HG02981 (cell line): ENCODE measurements around the gene MST1R.
"Not testable (repeated sequence)": the region's sequence is repeated elsewhere in the genome, so short reads cannot be mapped to it uniquely, and the experiment has no call there.

Experiments used
- ATAC-seq: cut with Tn5 transposase; IDR thresholded peaks from one replicate; pipeline ENCODE4 v1.9.1; 2021; ENCODE audit warnings: mild to moderate bottlenecking, moderate library complexity; ENCODE audit not compliant: unreplicated experiment

Gene MST1R

DNA sequence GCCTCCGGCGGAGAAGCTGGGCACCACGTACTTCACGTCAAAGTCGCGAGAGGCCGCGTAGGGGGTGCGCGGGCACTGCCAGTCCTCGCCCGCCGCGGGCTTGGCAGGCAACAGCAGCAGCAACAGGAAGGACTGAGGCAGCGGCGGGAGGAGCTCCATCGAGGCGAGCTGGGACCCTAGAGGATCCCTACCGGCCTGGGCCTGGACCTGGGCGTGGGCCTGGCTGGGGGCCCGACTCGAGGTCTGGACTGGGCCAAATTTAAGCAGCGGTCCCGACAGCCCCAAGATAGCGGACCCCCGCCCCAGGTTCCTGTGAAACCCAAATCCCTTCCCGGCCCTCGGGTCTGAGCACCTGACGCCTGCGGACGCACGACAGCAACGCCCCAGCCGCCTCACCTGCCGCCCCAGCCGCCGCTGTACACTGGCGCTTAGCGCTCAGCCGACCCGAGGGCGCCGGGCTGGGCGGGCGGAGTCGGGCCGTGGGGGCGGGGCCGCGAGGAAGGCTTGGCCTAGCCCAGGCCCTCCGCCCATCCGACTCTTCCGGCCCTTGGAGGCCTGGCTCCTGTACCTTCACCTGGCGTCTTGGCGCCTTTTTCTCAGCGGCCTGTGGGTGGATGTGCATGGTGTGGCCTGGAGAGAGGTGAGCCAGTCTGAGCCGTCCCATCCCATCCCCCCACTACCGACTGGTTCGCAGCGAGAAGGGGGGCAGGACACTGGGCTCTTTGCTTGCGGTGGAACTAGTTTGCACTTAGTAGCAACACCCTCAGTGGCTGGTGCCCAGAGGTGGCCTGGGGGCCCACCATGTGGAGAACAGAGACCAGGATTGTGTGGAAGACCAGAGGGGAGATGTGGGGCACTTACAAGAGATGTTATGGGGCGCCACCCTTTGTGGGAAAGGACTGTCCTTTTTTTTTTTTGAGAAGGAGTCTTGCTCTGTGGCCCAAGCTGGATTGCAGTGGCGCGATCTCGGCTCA lies at the start of gene MST1R:
Gene MST1R (minus strand): TSS at position 423 of the 974 bp plus-strand sequence. CDS start 264 bp downstream, at position 159.
- ATAC-seq: peak; percentile 78

DNA sequence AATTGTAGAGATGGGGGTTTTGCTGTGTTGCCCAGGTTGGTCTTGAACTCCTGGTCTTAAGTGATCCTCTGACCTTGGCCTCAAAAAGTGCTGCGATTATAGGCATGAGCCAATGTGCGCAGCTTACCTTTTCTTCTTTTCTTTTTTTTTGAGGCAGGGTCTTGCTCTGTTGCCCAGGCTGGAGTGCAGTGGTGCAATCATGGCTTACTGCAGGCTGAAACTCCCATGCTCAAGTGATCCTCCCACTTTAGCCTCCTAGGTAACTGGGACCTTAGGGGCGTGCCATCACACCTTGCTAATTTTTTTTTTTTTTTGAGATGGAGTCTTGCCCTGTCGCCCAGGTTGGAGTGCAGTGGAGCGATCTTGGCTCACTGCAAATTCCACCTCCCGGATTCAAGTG lies 49.3 kb upstream of the MST1R start:
- no peak for ATAC-seq

DNA sequence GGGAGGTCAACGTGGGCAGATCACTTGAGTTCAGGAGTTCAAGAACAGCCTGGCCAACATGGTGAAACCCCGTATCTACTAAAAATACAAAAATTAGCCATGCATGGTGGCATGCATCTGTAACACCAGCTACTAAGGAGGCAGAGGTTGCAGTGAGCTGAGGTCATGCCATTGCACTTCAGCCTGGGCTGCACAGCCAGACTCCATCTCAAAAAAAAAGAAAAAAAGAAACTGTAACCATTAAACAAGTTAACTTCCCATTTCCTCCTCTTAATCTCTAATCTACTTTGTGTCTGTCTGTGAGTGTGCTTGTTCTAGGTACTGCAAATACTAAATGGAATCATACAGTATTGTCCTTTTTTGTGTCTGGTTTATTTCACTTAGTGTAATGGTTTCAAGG lies 39.0 kb upstream of the MST1R start:
- no peak for ATAC-seq

DNA sequence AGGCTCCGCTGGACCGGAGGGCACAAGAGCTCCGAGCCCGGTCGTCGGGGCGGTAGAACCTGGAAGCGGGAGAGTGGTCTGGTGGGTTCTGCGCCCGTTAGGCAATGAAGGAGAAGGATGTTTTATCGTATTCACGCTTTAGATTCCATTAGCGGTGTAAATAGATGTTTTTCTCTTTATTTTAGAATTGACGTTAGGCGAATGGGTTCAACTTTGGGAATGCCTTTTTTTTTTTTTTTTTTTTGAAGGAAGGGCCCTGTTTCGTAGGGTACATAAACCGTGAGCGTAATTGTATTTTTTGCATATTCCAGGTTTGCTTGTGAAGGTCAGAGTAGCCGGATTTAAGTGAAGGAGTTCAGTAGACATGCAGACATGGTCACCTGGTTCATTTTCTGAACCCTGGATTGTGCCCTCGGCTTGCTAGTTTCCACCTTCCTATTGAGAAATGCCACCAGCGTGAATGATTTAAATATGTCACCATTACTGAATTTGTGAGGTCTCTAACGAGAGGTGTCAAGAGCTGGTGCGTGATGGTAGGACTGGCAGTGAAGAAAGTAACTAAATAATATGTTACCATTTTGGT lies 37.1 kb upstream of the MST1R start:
- ATAC-seq: peak; percentile 6

DNA sequence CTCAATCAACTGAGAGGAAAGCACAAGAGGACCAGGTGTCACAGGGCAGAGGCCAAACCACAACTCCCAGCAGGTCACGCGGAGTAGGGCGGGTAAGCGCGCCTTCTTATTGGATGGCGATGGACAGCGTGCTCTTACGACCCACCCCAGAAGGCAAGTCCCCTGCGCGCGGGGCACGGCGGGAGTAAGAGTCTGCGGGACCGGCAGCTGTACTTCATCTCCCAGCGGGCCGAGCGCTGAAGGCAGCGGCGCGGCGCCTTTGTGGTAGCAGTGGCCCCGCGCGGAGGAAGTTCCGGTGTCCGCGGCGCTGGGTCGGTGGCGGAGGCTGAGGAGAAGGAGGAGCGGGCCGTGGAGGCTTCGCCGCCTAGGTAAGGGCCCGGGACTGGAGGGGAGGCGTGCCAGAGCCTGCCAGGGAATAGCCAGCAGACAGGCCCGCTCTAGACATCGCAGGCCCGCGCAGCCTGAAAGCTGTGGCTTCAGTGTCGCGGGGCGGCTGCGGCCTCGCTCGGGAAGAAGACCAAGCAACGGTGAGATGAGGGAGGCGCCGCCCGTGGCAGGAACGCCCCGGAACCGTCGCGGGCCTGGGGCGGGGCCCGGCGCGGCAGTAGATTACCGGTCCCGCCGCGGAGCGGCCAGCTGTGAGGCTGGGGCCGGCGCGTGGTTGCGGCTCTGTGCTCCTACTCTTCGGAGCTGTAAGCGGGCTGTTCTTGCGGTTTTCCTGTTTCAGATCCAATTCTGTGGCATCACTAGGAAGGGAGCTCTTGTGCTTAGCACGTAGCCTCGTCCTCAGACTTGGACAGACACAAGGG lies 36.4 kb upstream of the MST1R start, which contains the start of gene RBM6:
Gene RBM6 (plus strand): TSS at position 293 of the 809 bp plus-strand sequence. CDS start 22,492 bp downstream, outside the sequence.
- peak; percentile 92 for ATAC-seq

DNA sequence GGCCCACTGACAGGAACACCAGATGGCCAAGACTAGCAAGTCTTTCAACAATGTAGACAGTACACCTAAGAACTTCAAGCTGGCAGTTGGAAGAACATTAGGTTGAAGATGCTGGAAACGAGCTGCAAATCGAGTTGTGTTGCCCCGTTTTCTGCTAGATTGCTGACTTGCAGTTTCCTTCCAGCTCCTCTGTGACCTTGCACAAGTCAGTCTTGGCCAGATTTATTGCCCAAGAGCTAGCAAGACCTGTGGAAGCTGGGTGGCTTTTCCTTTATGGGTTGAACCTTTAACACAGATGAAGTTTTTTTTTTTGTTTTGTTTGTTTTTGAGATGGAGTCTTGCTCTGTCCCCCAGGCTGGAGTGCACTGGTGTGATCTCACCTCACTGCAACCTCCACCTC lies 33.4 kb upstream of the MST1R start:
- ATAC-seq: no peak

DNA sequence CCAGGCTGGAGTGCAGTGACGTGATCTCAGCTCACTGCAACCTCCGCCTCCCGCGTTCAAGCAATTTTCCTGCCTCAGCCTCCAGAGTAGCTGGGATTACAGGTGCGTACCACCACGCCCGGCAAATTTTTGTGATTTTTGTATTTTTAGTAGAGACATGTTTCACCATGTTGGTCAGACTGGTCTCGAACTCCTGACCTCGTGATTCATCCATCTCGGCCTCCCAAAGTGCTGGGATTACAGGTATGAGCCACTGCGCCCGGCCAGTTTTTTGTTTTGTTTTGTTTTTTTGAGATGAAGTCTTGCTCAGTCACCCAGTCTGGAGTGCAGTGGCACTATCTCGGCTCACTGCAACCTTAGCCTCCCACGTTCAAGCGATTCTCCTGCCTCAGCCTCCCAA lies 28.6 kb upstream of the MST1R start:
- ATAC-seq: not testable (repeated sequence)

DNA sequence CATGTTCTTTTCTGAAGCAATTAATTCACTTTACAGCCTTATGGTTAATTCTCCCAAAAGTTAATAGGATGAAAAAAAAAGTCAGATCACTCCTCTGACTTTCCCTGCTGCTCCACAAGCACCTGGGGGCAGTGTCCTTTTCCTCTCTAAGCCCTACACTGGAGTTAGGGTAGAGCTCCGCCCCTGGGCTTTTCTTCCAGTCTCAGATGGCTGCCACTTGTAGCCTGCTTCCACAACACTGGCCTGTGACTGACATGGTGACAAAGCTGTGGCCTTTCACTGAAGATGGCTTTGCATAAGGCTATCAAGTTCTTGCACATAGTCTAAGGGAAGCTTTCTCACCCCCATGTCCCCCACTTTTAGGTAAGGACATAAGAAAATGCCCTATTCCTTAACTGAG lies 27.2 kb upstream of the MST1R start:
- no peak for ATAC-seq

DNA sequence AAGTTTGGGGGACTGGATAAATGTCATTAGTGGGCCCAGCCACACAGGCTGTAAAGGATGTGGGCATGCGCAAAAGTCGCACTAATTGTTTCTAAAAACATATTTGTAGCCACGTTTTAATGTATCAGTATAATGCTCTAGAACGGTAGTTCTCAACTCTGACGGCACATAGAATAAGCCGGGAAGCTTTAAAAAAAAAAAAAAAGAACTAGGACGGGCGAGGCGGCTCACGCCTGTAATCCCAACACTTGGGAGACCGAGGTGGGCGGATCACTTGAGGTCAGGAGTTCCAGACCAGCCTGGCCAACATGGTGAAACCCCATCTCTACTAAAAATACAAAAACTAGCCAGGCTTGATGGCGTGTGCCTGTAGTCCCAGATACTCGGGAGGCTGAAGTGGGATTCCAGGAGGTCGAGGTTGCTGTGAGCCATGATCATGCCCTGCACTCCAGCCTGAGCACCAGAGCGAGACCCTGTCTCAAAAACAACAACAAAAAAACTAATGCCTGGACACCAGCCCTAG lies 26.6 kb upstream of the MST1R start:
- no peak for ATAC-seq

DNA sequence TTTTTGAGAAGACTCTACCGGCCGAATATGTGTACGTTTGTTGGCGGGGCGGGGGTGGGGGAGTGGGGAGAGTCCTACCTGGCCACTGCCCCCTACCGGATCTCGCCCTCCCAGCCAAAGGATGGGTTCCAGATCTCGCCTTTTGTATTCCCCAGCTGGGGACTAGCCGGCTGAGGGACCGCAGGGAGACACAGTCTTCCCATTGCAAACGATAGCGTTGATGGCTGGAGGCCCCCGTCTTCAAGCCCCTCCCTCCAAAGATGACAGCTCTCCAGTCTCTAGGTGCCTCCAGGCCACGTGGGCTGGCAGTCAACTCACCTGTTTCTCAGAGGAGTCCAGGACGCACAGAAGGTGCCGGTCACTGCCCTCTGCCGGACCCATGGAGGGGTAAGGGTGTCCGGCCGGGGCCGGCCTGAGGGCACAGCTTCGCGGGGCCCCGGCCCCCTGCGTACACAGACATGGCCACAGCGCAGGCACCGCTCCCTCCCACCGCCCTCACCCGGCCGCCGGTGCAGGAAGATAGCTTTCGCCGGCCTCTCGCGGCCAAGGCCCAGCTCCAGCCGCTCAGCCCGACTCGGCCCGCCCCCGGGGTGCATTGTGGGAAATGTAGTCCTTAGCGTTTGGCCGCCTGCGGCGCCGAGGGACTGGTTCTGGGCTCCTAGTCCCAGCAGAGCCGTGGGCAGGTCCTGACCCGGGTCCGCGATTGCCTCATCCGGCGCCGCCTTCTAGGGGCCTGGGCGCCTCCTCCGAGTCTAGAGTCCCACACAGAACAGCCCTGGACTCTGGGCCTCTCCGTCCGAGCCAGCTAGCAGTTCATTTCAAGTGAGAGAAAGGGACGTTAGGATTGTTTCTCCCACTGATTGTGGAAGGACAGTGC lies 25.9 kb upstream of the MST1R start, which contains the start of gene MON1A:
Gene MON1A (minus strand): TSS at position 521 of the 877 bp plus-strand sequence. CDS start 16,465 bp downstream, outside the sequence.
- ATAC-seq: peak; percentile 94

DNA sequence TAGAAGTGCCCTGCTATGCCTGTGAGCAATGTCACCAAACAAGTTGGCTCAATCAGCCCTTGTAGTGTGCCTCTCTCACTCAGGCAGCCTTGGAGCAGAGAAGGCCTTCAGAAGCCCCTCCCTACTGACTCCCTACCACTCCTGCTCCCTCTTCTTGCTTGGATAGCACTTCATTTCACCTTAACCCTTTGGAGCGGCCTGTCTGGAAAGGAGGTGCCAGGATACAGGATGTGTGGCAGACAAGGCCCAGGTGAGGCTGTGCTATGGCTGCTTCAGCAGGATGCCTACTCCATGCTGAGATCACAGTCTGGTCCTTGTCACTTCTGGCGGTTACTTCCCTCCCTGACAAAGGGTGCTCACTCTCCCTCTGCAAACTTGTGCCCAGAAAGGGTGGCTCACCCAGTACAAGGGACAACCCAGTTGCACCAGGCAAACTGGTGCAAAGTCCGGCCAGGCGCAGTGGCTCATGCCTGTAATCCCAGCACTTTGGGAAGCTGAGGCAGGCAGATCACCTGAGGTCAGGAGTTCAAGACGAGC lies 24.9 kb upstream of the MST1R start:
- ATAC-seq: no peak

DNA sequence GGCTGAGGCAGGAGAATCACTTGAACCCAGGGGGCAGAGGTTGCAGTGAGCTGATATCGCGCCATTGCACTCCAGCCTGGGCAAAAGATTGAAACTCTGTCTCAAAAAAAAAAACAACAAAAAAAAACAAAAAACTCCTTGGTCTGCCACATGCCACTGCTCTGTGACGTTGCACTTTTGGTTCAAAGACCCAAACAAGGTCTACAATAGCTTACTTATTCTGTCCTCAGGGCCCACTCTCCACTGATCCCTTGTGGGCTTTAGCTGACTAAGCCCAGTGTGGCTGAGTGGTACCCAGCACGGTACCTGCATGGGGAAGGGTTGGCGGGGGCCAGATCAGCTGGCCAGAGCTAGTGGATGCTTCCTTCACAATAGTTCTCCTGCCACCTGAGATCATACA lies 24.1 kb upstream of the MST1R start:
- ATAC-seq: no peak

DNA sequence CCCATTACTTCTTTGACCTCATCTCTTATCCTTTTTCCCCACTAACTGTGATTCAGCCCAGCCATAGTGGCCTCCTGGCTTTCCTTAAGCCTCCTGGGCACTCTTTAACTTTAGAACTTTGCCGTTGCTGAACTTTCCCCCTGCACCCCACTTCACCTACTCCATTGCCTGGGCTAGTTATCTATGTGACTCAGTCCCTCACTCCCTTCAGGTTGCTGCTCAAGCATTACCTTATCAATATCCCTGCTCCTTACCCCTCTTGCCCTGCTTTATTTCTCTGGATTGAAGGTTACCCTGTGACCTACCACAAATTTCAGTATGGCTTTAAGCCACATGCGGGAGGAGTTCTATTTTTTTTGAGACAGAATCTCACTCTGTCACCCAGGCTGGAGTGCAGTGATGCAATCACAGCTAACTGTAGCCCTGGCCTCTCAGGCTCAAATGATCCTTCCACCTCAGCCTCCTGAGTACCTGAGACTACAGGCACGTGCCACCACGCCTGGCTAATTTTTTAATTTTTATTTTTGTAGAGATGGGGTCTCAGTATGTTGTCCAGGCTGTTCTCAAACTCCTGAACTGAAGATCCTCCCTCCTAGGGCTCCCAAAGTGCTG lies 22.6 kb upstream of the MST1R start:
- no peak for ATAC-seq

DNA sequence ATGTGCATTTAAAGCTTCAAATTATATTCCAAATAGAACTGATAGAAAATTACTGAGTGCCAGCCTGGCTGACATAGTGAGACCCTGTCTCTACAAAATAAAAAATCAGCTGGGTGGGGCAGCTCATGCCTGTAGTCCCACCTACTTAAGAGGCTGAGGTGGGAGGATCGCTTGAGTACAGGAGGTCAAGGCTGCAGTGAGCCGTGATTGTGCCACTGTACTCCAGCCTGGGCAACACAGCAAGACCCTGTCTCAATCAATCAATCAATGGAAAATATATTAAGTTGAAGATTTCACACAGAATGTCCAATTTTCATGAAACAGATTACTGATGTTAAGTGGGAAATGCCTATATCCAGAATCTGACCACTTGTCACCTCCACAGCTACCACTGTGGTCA lies 21.8 kb upstream of the MST1R start:
- ATAC-seq: no peak

DNA sequence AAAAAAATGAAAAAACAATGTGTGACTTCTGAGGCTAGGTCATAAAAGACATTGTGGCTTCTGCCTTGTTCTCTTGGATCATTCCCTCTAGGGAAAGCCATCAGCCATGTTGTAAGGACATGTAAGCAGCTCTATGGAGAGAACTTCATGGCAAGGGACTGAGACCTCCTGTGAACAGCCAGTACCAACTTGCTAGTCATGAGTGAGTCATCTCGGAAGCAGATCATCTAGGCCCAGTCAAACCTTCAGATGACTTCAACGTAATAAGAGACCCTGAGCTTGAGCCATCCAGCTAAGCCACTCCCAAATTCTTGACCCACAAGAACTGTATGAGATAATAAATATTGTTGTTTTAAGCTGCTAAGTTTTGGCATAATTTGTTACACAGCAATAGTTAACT lies 21.0 kb upstream of the MST1R start:
- ATAC-seq: no peak

DNA sequence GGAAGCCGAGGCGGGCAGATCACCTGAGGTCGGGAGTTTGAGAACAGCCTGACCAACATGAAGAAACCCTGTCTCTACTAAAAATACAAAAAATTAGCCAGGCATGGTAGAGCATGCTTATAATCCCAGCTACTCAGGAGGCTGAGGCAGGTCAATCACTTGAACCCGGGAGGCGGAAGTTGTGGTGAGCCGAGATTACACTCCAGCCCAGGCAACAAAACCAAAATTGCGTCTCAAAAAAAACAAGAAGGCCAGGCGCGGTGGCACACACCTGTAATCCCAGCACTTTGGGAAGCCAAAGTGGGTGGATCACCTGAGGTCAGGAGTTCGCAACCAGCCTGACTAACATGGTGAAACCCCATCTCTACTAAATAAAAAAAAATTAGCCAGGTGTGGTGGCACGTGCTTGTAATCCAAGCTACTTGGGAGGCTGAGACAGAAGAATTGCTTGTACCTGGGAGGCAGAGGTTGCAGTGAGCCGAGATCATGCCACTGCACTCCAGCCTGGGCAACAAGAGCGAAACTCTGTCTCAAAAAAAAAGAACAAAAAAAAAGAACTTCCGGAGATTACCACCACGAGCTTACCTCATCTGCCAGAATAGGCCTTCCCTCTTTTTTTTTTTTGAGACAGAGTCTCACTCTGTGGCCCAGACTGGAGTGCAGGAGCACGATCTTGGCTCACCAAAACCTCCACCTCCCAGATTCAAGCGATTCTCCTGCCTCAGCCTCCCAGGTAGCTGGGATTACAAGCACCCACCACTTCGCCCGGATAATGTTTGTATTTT lies 14.3 kb upstream of the MST1R start:
- ATAC-seq: not testable (repeated sequence)

DNA sequence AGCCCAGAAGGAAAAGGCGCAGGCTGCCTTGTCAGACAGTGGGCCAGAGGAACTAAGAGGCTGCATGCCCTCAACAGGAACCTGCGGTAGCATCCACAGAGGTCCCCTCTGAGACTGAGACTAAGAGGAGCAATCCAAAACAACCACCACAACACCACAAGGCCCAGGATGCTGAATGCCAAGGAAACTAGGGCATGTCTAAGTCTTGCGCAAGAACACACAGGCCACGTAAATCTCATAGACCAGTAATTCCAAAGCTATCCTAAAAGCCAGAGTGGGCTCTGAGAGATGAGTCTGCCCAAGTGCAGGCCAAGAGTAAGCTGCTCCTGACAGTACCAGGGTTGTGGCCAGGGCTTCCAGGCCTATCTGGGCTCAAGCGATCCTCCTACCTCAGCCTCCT lies 13.0 kb upstream of the MST1R start:
- no peak for ATAC-seq

DNA sequence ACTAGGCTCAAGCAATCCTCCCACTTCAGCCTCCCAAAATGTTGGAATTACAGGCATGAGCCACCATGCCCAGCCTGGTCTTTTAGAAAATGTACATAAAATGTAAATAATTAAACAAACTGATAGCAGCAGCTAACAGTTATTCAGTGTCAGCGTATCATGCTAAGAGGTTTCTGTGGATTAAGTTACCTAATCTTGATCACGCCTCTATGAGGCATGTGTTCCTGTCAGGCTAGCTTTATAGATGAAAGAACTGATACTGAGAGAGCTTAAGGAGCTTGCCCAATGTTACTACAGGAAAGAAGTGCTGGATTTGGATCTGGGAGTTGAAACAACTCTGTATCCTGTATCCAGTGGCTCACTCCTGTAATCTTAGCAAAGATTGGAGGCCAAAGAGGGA lies 11.2 kb upstream of the MST1R start:
- no peak for ATAC-seq
